HG02678 (cell line): ENCODE measurements around the gene SNX13.

Experiments
- ATAC-seq: cut with Tn5 transposase; IDR thresholded peaks from one replicate; pipeline ENCODE4 v1.9.1; 2021; ENCODE audit warnings: mild to moderate bottlenecking, moderate library complexity; ENCODE audit not compliant: unreplicated experiment

The SNX13 gene

DNA sequence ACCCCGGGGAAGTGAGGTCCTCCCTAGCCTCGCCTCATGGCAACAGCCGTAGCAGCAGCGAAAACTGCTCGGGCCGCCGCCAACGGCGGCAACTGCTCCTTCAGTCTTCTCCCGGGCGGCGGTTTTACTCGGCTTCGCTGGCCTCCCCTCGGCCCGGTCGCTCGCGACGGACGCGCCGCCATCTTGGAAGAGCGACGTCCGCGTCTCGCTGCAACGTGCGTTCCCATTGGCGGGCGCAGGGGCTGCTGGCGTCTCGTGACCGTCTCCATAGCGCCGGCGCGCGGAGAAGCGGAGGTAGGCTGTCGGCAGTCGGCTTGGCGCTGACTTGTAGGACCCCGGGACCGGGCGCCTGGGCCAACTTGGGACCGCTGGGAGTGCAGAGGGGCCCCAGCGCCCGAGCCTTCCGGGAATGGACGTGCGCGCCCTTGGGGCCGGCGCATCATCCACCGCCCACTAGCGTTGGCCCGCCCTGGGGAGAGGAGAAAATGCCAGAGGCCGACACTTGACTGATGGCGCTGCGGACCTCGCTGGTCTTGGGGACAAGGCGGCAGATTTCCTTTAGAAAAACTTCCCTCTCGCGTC lies at the start of gene SNX13:
Gene SNX13, minus strand, starts transcription at position 193 of the 582 bp plus-strand sequence. CDS start 199 bp downstream, outside the sequence.
- peak; percentile 94 for ATAC-seq

DNA sequence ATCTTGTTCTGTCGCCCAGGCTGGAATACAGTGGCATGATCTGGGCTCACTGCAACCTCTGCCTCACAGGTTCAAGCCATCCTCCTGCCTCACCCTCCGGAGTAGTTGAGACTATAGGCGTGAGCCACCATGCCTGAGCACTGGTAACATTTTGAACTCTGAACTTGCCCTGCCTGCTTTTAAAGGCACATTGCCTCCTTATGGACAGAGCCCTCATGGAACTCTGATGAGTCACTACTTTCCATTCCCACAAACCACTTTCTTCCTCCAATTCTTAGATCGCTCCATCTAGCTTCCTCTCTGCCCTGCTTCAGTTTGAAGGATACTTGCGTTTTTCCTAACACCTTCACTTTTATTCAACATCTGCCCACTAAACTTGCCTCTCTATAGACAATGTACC lies 49.3 kb upstream of the SNX13 start:
- no peak for ATAC-seq

GRCh38 chr7:17988858-17989257 lies 48.6 kb upstream of the SNX13 start:
- no peak for ATAC-seq

- ATAC-seq: no peak
Observed at GRCh38 chr7:17988141-17988540, 47.8 kb upstream of the SNX13 start.

DNA sequence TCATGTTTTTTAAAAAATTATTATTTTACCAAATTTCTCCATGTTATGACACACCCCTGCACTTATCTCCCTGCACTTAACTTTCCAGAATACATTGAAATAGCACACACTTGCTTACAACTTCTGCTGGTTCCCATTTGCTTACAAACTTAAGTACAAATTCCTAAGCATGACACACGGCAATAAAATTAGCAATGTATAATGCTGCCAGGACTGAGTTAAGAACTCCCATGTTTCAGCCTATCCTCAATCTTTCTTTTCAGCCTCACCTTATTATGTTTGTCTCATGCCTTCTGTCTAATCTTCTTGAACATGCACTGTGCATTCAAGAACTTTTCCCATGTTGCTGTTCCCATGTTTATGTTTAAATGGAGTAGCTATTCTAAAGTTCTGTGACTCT lies 46.6 kb upstream of the SNX13 start:
- no peak for ATAC-seq

- ATAC-seq: no peak
Observed at GRCh38 chr7:17985473-17986239, 45.4 kb upstream of the SNX13 start.

DNA sequence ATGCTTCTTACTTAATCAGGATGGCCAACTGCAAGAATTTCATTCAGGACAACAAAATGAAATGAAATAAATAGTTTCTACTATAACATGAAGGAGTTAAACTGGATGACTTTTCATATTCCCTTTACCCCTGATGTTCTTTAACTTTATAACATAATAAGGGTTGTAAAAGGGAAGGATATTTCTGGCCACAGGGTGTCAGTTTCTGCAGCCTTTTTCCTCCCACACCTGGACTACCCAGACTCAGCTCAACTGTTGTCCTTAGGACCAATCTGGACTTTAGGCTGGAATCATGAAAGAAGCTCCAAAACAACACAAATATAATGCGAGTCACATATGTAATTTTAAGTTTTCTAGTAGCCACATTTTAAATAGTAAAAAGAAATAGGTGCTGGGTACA lies 44.0 kb upstream of the SNX13 start:
- no peak for ATAC-seq

- no peak for ATAC-seq
Observed at GRCh38 chr7:17983221-17984062, 43.1 kb upstream of the SNX13 start.

DNA sequence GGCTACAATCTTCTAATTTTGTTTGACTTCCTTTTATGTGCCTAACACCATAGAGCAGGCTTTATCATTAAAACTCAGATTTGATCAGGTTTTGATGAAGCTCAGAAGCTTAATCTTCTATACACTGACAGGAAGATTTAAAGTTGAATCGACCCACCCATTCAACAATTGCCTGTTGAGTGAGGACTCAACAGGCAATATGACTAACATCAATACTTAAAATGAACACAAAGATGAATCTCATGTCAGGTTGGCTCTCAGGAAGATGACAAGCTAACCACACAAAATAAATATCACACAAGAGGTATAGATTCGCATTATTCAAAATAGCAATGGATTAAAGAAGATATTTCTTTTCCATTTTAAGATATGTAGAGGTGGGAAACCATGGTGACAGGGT lies 36.7 kb upstream of the SNX13 start:
- ATAC-seq: no peak

DNA sequence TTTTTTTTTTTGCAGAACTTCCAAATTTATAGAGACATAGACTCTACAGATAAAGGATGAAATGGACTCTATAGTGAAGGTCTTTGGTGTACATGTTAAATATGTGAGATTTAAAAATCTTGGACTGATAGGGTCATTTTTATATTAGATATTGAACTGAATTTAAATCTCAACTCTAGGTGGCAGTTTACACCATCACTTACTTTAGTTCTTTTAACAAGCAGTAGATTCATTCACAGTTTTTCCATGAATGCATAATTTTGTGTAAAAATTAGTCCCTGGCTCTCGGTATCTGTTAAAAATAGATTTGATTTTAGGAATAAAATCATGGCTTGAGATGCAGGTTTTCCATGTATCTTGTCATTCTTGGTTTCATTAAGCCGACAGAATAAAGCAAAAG lies 31.1 kb upstream of the SNX13 start:
- ATAC-seq: no peak

DNA sequence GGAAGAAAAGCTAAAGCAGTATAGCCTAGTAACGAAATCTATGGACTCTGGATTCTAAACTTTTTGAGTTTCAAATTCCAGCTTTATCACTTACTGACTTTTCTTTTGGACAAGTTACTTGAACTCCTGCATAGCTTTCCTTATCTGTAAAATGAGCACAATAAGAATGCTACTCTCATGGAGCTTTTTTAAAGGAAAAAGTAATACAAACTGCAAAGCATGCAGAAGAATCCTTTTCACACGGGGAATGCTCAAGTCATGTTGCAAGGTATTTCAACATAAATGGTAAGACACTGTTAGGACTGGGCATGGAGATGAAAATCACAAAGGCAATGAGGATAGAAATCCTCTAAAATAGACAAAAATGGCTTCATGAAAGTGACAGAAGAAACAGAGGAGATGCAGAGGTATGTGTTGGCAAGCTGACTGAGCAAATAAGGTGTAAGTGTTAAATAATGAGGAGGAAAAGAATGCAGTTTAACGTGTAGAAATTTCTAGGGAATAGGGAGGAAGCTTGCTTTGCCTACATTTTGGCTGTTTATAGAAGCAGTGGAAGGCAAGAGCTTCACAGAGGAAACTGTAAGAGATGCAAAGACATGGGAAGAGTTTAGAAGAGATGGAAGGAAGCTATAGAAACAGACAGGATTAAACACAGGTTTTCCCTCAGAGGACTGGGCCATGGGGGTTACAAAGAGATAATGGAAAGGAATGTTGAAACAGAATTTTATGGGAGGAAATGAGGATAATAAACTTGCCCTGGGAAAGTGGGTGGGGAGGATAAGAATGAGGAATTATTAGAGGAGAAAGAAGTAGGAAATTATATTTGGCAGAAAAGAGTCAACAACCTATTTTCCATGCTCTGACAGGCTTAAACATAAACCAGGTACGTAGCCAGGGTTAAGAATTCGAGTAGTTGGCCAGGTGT lies 28.8 kb upstream of the SNX13 start:
- no peak for ATAC-seq

GRCh38 chr7:17966706-17967105 lies 26.4 kb upstream of the SNX13 start:
- ATAC-seq: no peak

DNA sequence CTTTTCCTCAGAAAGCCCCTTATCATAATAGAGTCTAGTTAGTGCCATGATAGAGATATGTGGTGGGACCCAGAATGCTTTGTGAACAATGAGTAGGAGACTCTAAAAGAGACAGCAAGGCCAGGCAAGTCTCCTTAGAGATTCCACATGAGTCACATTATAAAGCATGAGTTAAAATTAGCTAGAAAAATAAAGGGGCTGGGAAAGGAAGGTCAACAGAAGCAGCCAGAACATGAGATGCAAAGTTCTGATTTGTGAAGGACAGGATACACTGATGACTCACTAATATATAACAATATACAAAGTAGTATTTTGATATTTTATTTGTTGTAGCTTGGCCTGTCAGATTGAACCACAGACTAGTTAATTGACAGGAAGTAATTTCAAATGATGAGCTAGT lies 25.3 kb upstream of the SNX13 start:
- no peak for ATAC-seq

GRCh38 chr7:17963281-17963680 lies 23.0 kb upstream of the SNX13 start:
- no peak for ATAC-seq

- ATAC-seq: no peak
Observed at GRCh38 chr7:17962652-17963051, 22.4 kb upstream of the SNX13 start.

DNA sequence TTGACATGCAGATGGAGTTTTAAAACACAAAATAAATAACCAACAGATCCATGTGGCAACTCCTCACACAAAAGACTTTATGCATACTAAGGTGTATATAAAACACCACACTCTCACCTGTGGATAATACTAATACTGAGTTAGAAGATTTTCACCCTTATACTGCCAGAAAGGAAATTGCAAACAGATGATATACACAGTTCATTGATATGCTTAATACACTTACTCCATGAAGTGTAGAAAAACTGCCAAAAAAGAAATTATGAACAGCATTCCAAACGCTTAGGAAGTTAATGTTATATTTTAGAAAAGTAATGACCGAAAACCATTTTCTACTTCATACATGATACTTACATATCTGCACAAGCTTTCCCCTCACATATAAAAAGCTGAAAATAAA lies 17.6 kb upstream of the SNX13 start:
- no peak for ATAC-seq

DNA sequence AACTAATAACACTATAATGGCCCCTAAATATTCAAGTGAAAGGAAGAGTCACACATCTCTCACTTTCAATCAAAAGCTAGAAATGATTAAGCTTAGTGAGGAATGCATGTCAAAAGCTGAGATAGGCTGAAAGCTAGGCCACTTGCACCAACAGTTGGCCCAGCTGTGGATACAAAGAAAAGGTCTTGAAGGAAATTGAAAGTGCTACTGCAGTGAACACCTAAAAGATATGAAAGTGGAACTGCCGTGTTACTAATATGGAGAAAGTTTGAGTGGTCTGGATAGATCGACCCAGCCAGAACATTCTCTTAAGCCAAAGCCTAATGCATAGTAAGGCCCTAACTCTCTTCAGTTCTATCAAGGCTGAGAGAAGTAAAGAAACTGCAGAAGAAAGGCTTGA lies 12.1 kb upstream of the SNX13 start:
- ATAC-seq: peak; percentile 100

DNA sequence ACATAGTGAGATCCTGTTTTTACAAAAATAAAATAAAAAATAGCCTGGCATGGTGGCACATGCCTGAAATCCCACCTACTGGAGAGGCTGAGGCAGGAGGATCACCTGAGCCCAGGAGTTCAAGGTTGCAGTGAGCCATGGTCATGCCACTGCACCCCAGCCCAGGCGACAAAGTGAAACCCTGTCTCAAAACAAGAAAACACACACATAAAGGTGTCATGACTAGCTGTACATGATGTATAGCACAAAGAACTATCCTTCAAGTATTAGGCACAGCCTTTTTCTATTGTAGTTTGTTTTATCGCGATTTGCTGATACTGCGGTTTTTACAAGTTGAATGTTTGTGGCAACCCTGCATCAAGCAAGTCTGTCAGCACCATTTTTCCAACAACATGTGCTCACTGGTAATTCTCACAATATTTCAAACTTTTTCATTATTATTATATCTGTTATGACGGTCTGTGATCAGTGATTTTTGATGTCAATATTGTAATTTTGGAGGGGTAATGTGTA lies 11.5 kb upstream of the SNX13 start:
- no peak for ATAC-seq

GRCh38 chr7:17948526-17949238 lies 8.4 kb upstream of the SNX13 start:
- no peak for ATAC-seq

DNA sequence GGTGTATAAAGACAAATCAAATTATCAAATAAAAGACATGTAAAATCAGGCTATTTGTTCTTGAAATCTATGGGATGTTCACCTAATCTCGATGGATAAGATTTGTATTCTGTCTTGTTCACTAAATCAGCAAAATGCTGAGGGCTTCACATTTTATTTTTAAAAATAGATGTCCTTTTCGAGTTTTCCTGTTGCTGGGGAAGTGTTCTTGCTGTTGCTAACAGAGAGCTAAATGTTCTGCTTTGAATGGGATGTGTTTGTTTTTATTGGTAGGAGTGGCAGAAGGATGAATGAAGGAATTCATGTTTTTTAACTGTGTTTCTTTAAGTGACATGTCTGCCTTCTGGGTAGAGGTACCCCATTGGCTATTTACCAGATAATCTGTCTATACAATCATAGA lies 7.3 kb upstream of the SNX13 start:
- no peak for ATAC-seq
